DMS114 treated with DMSO at 0.1 percent for 48 hours (cell line): ENCODE results near the gene RNF215.

Experiments used
- DNase-seq: peaks from one replicate; lab custom pipeline; 2025; ENCODE audit not compliant: unreplicated experiment; lab: John Stamatoyannopoulos, UW

Gene RNF215

GRCh38 chr22:30386960-30387827 is at the start of gene RNF215:
TSS of gene RNF215 (minus strand) at chr22:30387411. CDS start at chr22:30387313, 98 bp downstream.
- DNase-seq, result peak; percentile 59

- DNase-seq, result no peak
Measured at GRCh38 chr22:30436196-30436595, 49.0 kb upstream of the RNF215 start.

- DNase-seq, result no peak
Measured at GRCh38 chr22:30435674-30436126, 48.5 kb upstream of the RNF215 start.

- no peak for DNase-seq
Measured at GRCh38 chr22:30434843-30435242, 47.6 kb upstream of the RNF215 start.

GRCh38 chr22:30433773-30434172 is 46.6 kb upstream of the RNF215 start:
- DNase-seq, result no peak

- no peak for DNase-seq
Measured at GRCh38 chr22:30433227-30433626, 46.0 kb upstream of the RNF215 start.

- no peak for DNase-seq
Measured at GRCh38 chr22:30432520-30432919, 45.3 kb upstream of the RNF215 start.

GRCh38 chr22:30432096-30432495 is 44.9 kb upstream of the RNF215 start:
- no peak for DNase-seq

- no peak for DNase-seq
Measured at GRCh38 chr22:30430933-30431332, 43.7 kb upstream of the RNF215 start.

GRCh38 chr22:30429887-30430286 is 42.7 kb upstream of the RNF215 start:
- no peak for DNase-seq

GRCh38 chr22:30427871-30428270 is 40.7 kb upstream of the RNF215 start:
- DNase-seq, result no peak

GRCh38 chr22:30426388-30427353 is 39.5 kb upstream of the RNF215 start:
- peak; percentile 52 for DNase-seq

GRCh38 chr22:30425616-30426387 is 38.6 kb upstream of the RNF215 start, which contains the start of gene MTFP1:
TSS of gene MTFP1 (plus strand) at chr22:30425768. CDS start at chr22:30425880, 112 bp downstream.
- peak; percentile 67 for DNase-seq

- no peak for DNase-seq
Measured at GRCh38 chr22:30425327-30425615, 38.1 kb upstream of the RNF215 start.

GRCh38 chr22:30424534-30425326 is 37.5 kb upstream of the RNF215 start:
- no peak for DNase-seq

GRCh38 chr22:30423959-30424533 is 36.8 kb upstream of the RNF215 start:
- peak; percentile 98 for DNase-seq

- no peak for DNase-seq
Measured at GRCh38 chr22:30423301-30423958, 36.2 kb upstream of the RNF215 start.

- no peak for DNase-seq
Measured at GRCh38 chr22:30422481-30423300, 35.5 kb upstream of the RNF215 start.
